Renal cortical epithelial cell (primary cell): ENCODE results near the gene NOL9. TPM values are rescaled to one million over a fixed set of nuclear protein-coding genes. Genes with fewer than 3 reads are reported as not detected.
A peak's percentile ranks its signal among the peaks of the same experiment; 100 is the strongest.
"Not testable (repeated sequence)": the region's sequence is repeated elsewhere in the genome, so short reads cannot be mapped to it uniquely, and the experiment has no call there.

Experiments used
- DNase-seq: peaks from one replicate; pipeline ENCODE4 v3.0.0-alpha.2; 2011; ENCODE audit warnings: low read depth
- total RNA-seq: library from RNA; depleted of rRNA; stranded (reverse); fragments of >200 nt; gene quantifications from 2 replicates; pipeline ENCODE4 v1.2.3, GENCODE V29; 2014

Gene NOL9
- 22.9 and 31.3 TPM in 2 replicates for total RNA-seq

DNA sequence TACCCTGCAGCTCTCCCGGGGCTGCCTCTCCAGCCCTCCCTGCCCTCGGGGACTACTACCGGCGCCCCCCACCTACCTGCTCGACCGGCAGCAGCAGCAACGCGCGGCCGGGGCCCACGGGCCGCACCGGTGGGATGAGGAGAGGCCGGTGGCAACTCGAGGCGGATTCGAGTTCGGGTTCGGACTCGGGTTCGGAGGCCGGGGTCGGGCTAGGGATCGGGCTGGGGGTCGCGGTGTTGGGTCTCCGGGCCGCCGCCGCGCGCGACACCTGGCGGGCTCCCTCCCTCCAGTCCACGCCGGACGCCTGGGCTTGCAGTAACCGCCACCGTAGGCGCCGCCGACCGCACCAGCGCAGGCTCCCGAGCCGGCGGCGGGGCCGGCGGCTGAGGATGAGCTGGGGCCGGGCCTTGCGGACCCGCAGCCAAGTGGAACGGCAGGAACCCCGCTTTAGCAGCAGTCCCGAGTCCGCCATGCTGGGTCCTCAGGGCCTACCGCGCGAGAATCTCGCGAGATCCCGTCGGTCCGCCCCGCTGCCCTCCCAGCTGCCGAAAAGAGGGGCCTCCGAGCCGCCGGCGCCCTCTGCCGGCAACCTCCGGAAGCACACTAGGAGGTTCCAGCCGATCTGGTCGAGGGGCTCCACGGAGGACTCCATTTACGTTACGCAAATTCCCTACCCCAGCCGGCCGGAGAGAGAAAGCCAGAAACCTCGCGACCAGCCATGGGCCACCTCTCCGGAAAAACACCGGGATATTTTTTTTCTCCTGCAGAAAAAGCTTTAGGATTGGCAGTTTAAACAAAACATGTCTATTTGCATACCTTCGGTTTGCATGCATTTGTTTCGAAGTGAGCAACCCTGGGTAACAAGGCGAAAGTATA, at the start of gene NOL9:
Gene NOL9 (minus strand): TSS at position 483 of the 876 bp plus-strand sequence. CDS start 11 bp downstream, at position 472.
- DNase-seq = peak; percentile 76

DNA sequence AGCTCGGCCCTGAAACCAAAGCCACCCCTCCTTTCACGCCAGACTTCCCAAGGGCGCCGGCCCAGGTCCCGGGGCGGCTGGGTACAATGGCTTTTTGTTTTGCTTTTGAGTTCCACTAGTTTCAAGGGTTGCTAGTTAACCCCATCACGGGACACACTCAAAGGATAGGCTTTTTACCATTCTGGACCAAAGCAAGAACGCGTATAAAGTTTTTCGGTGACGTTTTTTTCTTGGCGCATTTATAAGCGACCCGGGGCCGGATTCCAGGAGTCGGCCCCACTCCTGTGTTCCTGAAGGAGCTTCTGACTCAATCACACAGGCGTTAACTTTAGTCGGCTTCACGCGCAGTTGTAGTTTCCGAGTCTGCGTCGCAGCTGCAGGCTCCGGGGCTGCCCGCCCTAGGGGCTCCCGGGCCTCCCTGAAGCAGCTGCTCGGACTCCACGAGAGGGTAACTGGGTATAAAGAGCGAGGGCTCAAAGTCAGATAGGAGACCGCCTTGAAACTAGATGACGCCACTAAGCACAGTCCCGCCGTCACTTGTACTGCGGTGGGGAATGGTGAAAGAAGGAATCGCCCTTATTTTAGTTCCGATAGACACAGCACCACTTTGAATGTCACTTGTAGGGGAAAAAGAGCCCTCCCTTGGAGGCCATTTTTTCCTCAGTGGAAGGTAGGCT, 49.1 kb upstream of the NOL9 start:
- DNase-seq = peak; percentile 74

DNA sequence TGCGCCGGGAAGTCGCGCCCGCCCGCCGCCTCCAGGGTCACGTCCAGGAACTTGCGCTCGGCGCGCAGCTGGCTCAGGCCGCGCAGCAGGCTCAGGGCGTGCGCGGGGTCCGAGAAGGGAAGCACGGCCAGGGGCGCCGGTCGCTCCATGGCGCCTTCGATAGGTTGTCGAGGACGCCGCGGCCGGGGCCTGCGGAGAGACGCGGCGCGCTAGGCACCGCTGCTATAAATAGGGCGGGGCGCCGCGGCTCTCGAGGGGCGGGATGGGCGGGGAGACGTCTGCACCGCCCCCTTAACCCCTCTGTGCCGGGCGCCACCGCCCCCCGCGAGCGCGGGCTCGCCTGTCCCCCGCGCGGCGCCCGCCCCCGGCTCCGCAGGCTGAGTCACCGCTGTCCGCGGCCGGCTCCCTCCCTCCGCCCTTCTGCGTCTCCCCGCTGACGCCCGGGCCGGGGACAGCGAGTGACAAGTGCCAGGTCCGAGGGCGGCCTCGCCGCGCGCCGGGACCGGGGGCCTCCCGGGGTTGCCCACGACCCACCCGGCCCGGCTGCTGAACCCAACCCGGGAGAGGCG, 48.4 kb upstream of the NOL9 start, which contains the start of gene KLHL21:
Gene KLHL21 (minus strand): TSS at position 201 of the 569 bp plus-strand sequence. CDS start 52 bp downstream, at position 149.
- DNase-seq = peak; percentile 40

DNA sequence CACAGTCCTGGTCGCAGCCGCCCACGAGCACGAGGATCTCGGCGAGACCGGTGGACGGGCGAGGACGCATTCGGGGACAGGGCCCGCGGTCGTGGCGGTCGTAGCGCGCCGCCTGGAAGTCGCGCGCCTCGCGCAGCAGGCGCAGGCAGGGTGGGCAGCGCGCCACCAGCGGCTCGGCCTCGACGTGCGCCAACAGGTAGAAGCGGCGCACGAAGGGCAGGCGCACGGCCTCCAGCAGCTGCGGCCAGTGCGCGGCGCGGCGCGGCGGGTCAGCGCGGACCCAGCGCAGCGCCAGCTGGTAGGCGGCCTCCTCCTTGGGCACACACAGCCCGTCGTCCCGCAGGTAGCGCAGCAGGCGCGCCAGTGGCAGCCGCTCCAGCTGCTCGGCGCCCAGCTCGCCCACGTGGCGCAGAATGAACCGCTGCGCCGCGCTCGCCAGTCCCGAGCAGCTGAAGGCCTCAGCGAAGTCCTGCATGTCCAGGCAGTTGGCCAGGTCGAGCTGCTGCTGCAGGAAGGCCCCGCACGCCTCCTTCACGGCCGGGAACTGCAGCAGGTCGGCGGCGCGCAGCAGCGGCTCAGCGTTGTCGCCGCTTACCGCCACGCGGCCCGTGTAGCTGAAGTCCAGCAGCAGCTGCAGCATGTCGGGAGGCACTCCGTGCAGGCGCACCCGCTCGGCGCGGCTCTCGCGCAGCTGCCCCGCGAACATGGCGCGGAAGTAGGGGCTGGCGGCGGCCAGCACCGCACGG, 47.8 kb upstream of the NOL9 start:
- peak; percentile 22 for DNase-seq

DNA sequence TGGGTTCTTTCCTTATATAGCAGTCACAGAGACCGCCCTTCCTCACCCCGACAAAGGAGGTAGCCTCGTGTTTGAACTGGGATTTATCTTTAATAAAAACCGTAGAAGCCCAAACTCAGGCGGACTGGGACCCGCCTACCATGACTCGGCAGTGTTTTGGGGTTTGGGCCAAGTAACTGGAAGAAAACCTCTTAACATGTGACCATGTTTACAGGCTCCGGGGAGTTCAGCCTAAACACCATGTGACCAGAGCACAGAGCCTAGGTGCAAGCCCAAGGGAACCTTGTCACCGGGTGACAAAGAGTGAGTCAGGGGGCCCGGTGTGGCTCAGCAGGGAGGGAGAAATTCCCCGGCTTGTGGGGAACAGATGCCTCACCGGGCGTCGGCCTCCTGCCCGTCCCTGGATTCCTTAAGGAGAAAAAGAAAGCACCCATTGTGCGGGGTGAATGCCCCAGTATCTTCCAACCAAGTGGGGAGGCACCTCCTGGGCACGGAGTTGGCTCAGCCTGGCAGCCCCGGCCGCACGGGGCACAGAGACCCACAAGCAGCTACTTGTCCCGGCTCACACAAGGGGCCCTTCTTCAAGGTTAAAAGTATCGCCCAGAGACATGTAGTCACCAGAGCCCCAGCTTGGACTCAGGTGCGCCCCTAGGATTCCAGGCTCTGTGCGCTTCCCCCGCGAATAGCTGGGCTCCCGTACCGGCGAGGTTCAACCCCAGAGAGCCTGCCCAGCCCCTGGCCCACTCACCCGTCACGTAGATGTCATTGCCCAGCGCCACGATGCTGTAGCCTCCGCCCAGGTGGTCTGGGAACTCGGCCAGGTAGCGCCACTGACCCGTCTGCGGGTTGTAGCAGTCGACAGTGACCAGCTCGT, 47.0 kb upstream of the NOL9 start:
- DNase-seq = peak; percentile 98

DNA sequence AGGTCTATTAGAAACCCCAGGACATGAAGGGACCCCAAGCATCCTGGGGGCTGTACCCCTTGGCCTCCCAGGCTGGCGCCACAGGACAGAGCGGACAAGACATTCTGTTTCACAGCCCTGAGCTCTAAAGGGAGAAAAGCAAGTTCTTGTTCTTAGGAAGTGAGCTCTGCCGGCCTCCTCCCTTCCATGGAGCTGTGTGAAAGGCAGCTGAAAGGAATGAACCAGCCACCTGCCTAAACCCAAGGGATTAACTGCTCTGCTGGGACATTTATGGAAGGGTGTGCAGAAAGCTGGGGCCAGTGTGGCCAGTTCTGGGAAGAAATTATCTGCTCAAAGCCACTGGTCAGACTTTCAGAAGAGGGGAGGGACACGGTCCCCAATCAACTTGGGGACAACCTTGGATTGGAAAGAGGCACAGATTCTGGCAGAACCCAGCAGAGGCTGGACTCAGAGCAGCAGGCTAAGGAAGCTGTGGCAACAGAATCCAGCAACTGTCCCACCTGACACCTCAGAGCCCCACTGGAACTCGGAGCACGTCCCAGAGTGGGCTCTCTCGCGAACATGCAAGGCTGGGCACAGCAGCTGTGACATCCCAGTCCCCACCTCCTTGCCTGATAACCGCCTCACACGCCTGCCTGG, 46.2 kb upstream of the NOL9 start:
- peak; percentile 16 for DNase-seq

DNA sequence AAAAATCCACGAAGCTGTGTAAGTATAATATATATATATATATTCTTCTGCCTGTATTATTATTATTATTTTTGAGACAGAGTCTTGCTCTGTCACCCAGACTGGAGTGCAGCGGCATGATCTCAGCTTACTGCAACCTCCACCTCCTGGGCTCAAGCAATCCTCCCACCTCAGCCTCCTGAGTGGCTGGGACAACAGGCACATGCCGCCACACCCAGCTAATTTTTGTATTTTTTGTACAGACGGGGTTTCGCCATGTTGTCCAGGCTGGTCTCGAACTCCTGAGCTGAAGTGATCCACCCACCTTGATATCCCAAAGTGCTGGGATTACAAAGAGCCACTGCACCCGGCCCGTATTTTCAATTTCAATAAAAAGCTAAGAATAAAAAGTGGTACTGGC, 45.7 kb upstream of the NOL9 start:
- DNase-seq = not testable (repeated sequence)

DNA sequence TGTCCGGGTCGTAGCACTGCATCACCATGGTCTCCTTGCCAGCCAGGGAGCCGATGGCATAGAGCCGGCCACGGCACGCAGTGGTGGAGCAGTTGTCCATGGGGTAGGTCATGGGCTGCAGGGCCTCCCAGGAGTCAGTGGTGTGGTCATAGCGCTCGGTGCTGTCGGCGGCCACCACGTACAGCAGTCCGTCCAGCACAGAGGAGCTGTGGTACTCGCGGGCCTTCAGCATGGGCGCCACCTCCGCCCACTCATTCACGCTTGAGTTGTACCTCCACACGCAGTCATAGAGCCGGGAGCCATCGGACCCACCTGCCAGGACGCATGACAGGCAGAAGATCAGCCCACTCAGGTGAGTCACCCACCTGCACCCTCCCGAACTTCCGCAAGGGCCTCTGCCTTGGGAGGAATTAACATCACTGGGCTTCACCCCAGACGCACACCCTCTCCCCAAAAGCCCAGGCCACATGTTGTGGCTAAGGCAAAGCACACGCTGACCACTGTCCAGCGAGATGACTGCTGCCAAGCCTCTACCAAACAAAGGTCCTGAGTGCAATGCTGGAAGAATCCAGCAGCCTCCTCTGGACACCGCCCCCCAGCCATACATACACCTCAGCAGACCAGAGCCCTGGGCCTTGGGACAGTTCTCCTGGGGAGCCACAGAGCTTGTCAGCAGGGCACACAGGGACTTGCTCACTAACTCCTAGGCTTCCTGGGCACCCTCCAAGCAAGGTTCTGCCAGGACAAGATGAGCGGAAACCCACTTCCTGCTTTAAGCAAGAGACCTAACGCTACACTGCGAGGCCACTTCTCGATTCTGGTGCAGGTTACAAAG, 45.0 kb upstream of the NOL9 start:
- DNase-seq = peak; percentile 51

DNA sequence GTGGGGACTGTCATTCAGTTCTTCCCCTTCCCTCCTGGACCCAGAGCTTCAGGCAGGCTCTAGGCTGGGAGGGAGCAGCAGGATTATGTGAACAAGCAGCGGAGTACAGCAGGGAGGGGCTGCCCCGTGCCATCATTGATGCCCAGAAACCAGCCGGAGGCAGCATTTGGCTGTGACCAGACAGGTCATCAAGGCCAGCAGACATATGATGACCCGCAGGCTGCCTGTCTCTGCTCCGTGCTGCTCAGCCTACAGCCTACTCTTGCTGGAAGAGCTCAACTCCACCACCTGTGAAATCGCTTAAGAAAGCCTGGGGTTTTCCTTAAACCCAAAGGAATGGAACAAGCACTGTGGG, 43.4 kb upstream of the NOL9 start:
- DNase-seq = no peak

DNA sequence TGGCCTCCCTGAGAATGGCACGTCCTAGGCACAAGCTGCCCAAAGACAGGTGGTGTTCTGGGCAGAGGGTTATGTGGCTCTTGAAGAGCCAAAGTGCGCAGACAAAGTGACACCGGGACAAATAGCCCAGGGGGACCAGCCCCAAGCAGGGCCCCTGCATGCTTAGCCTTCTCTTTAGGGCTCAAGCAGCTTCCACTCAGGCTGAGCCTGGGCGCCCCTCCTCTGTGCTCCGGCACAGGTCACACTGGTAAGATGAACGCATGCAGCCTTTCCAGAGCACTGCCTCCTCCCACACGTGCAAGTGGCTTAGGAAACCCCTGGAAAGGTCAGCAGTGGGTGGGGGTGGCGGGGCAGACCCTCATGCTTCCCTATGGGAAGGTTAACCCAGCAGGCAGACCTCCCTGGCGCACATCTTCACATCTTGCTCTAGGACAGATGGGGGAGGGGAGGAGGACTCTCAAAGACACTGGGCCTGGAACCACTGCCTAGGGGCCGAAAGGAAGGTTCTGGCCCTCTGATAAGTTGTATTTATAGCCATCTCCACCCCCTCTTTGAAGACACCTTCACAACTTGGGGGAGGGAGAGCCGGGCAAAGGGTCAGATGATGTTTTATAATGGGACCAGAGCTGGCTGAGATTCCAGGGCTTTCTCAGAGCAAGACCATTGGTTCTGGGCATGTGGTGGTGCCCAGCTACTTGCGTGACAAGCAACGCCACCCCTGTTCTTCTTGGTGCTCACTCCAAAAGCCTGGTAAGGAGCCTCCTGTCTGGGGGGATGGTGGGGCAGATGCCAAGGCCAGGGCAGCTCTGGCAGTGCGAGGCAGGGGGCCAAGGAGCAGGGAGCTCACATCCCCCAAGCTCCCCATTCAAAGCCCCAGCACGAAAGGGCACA, 42.8 kb upstream of the NOL9 start:
- no peak for DNase-seq

DNA sequence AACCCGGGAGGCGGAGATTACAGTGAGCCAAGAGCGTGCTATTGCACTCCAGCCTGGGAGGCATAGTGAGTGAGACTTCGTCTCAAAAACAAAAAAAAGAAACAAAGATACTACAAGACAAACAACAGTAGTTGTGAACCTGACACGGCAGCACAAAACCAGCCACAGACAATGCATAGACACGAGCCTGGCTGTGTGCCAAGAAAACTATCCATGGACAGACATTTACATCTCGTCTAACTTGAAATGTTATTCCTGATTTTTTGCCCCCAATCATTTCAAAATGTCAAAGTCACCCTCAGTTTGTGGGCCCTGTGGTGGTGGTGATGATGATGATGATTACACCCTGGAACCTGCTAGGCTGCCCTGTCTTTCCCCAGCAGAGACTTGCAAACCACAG, 42.0 kb upstream of the NOL9 start:
- DNase-seq = no peak

DNA sequence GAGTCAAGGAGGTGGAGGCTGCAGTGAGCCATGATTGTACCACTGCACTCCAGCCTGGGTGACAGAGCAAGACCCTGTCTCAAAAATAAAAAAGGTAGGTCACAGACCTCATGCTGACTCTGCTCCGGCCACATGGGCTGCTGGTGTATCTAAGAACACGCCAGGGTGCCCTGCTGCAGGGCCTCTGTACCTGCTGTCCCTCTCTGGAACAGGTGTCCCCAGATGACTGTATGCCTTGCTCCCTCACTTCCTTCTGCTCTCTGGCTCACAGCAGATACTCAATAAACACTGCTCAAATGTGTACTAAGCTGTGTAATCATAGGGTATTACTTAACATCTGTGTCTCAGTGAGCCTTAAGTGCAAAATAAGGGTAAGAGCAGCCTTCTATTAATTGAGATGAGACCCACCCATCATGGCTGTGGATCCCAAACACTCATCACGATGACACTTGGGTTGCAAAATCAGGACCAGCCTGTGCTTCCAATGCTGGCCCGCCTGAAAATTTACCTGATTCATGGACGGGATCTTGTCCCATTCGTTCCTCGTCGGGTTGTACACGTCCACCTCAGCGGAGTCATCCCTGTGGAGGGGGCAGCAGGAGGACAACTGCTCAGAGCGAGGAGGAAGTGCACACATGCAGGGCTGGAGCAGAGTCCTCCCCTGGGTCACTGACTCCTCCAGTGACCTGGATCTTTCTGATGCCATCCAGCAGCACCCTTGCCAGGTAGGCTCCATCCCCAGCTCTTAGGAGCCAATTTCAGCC, 40.8 kb upstream of the NOL9 start:
- no peak for DNase-seq

DNA sequence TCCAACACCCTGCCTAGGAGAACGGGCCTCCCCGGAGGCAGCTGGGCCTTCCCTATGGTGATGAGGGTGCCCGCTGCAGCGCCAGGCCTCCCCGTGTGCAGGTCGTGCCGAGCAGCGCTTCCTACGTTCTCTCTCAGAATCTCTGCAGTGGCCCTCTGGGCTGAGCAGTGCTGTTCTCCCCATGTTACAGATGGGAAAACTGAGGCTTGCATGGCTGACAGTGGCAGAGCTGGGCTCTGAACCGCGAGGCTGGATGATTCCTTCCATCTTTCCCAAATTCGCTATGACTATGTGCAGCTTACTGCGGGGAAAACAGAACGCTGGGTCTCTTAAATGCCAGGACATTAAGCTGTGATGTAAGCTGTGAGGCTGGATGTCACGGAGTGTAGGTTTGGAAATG, 39.5 kb upstream of the NOL9 start:
- DNase-seq = no peak

DNA sequence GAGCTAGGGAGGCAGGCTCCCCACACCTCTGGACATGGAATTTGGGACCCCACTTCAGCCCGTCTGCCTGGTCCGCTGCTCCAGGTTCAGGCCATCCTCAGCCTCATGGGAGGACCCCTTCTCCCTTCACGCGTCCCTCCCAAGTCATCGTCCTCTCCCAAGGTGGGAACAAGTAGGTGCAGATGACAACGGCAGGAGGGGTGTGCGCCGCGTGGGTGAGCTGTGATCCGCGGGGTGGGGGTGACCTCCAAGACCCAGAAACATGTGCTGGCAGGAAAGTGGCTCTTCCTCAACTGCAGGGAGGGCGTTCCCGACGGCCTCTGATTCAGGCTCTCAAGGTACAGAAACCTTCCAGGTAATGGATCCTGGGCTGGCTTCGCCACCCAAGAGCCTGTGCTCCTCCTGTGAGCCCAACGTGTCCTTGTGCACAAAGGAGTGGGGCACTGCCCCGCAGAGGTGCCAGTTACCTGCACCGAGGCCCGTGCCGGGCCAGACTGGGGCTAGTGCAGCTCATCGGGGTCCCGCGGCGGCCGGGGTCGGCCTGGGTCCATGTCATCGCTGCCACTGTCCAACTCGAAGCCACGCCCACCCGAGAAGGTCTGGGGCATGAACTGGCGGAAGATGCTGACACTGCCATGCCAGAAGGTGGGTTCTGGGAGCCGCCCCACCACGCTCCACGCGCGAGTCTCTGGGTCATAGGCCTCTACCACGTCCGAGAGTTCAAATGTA, 38.7 kb upstream of the NOL9 start:
- DNase-seq = no peak

DNA sequence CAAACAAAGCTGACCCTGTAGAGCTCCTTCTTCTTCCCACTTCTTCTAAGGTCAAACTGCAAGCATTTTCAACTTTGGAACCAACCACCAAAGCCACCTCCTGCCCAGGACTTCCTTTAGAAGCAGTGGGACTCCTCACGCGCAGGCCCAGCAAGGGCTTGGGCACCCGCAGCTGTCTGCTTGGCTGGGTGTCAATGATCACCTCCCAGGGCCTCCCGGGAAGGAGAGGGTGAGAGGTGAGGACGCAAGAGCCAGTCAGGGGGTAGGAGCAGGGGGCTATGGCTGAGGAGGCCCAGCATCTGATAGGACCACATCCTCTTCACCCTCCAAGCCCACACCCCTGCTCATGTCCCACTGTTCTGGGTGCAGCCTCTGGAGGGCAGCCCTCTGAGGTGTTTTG, 38.1 kb upstream of the NOL9 start:
- DNase-seq = no peak

DNA sequence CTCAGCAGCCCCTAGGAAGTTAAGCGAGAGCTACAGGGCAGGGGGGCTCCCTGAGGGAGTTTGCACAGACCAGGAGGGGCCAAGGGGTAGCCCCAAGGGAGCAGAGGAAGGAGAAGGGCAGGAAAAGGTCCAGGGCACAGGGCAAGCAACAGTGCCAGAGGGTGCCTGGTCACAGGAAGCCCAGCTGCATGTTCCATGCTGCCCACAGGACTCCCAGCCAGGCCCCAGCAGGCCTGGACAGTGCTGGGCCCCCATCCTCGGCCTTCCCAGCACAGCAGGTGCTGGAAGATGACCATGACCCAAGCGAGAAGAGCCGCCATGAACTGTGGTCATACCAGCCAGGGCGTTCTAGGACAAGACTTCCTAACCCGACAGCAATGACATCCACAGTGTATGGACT, 37.3 kb upstream of the NOL9 start:
- no peak for DNase-seq

DNA sequence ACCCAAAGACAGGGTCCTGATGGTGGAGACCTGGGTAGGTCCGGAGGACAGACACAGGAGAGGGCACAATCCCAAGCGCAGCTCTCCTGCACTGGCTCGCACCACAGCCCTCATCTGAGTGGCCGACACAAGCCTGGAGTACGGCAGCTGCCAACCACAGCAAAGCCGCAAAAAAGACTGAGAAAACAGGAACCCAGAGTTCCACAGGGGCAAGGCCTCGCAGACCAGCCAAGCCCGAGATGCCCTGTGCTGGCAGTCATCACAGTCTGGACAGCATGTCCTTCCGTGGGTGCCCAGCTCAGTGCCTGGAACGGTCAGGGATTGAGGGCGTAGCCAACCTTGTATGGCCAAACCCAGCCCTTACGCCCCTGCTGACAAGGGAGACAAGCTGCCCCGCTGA, 36.9 kb upstream of the NOL9 start:
- DNase-seq = no peak
